RWPE2 (cell line): ENCODE data around the gene ZC3H7B.

Experiments used
- ATAC-seq: fragments of 200-7000 bp; cut with Tn5 transposase; 3 replicates; pipeline ENCODE4 v1.9.1; 2021; ENCODE audit warnings: low read depth
- DNase-seq: peaks from one replicate; pipeline ENCODE4 v3.0.0-alpha.2; 2020; ENCODE audit warnings: low spot score
- H3K27ac ChIP-seq: fragments of 450-650 bp; 2 replicates; pipeline ENCODE4 v1.5.1; 2017; ENCODE audit warnings: mild to moderate bottlenecking; ENCODE audit not compliant: poor library complexity, severe bottlenecking
- H3K27me3 ChIP-seq: fragments of 250-450 bp; sonication (Bioruptor Pico); 2 replicates; pipeline ENCODE4 v1.5.1; 2021; ENCODE audit warnings: mild to moderate bottlenecking, moderate library complexity; ENCODE audit not compliant: insufficient read depth, poor library complexity, severe bottlenecking
- H3K36me3 ChIP-seq: fragments of 250-450 bp; sonication (Bioruptor Pico); 2 replicates; pipeline ENCODE4 v1.5.1; 2020; ENCODE audit warnings: low read depth, mild to moderate bottlenecking, moderate library complexity
- H3K4me1 ChIP-seq: fragments of 250-450 bp; sonication (Bioruptor Pico); 2 replicates; pipeline ENCODE4 v1.5.1; 2021; ENCODE audit warnings: mild to moderate bottlenecking, moderate library complexity; ENCODE audit not compliant: insufficient read depth, poor library complexity, severe bottlenecking
- H3K4me3 ChIP-seq: fragments of 250-450 bp; sonication (Bioruptor Pico); 2 replicates; pipeline ENCODE4 v1.5.1; 2021; ENCODE audit warnings: mild to moderate bottlenecking, moderate library complexity; ENCODE audit not compliant: severe bottlenecking
- H3K9me3 ChIP-seq: fragments of 250-450 bp; sonication (Bioruptor Pico); 2 replicates; pipeline ENCODE4 v1.5.1; 2021; ENCODE audit warnings: mild to moderate bottlenecking, moderate library complexity; ENCODE audit not compliant: severe bottlenecking
- TF ChIP-seq, protein P1 (sequence below): fragments of 450-650 bp; IDR thresholded peaks from one replicate; pipeline ENCODE4 v1.5.1; 2017; ENCODE audit warnings: mild to moderate bottlenecking, moderate library complexity; ENCODE audit not compliant: poor library complexity, severe bottlenecking

ZC3H7B gene, protein sequence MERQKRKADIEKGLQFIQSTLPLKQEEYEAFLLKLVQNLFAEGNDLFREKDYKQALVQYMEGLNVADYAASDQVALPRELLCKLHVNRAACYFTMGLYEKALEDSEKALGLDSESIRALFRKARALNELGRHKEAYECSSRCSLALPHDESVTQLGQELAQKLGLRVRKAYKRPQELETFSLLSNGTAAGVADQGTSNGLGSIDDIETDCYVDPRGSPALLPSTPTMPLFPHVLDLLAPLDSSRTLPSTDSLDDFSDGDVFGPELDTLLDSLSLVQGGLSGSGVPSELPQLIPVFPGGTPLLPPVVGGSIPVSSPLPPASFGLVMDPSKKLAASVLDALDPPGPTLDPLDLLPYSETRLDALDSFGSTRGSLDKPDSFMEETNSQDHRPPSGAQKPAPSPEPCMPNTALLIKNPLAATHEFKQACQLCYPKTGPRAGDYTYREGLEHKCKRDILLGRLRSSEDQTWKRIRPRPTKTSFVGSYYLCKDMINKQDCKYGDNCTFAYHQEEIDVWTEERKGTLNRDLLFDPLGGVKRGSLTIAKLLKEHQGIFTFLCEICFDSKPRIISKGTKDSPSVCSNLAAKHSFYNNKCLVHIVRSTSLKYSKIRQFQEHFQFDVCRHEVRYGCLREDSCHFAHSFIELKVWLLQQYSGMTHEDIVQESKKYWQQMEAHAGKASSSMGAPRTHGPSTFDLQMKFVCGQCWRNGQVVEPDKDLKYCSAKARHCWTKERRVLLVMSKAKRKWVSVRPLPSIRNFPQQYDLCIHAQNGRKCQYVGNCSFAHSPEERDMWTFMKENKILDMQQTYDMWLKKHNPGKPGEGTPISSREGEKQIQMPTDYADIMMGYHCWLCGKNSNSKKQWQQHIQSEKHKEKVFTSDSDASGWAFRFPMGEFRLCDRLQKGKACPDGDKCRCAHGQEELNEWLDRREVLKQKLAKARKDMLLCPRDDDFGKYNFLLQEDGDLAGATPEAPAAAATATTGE

DNA sequence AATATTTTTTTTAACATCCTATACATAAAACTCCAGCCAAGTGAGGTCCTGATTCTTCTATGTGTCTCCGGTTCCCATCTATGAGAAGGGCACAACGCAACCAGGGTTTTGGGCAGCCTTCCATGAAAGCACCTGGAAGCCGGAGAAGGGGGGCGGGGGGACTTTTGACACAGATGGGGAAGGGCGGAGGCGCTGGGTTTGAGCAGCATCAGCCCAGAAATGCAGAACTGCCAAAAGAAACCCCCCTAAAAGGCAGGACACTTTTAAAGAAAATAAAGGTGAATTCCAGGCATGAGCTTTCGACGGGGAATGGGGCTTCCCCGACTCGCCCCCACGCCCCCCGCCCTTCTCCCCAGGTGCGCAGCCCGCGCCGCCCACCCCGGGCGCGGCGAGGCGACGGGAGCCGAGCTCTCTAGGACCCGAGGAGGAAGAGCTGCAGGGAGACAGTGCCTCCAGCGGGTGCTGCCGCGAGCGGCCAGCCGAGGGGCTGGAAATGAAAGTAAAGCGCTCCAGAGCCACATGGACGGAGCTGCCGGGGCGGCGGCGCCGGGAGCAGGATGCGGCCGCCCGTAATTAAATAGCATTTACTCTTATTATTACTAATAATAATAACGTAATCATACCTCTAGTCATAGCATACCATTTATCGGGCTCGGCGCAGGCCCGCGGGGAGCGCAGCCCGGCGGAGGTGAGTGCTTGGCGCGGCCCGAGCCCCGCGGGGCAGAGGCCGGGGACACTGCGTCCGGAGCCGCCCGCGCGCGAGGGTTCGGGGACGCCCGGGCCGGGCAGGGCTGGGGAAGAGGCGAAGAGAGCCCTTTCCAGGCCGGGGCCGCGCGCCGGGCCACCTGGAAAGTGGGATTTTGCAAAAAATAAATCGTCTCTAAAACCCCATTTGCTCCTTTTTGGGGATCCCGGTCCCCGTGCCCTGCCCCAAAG, at the start of gene ZC3H7B:
ZC3H7B (plus strand) TSS at position 441 of the 936 bp plus-strand sequence. CDS start 19,136 bp downstream, outside the sequence.
- Histone ChIP-seq H3K27ac (peak within 1 kb of the TSS; percentile 84), H3K36me3 (peaks cover 7% of the 10 kb centered on the region), H3K4me1 (peaks cover 19% of the 10 kb centered on the region), H3K27me3 (no peaks in the 10 kb centered on the region), H3K4me3 (peak within 1 kb of the TSS; percentile 61), H3K9me3 (no peaks in the 10 kb centered on the region)
- TF ChIP-seq, protein P1, sequence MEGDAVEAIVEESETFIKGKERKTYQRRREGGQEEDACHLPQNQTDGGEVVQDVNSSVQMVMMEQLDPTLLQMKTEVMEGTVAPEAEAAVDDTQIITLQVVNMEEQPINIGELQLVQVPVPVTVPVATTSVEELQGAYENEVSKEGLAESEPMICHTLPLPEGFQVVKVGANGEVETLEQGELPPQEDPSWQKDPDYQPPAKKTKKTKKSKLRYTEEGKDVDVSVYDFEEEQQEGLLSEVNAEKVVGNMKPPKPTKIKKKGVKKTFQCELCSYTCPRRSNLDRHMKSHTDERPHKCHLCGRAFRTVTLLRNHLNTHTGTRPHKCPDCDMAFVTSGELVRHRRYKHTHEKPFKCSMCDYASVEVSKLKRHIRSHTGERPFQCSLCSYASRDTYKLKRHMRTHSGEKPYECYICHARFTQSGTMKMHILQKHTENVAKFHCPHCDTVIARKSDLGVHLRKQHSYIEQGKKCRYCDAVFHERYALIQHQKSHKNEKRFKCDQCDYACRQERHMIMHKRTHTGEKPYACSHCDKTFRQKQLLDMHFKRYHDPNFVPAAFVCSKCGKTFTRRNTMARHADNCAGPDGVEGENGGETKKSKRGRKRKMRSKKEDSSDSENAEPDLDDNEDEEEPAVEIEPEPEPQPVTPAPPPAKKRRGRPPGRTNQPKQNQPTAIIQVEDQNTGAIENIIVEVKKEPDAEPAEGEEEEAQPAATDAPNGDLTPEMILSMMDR, result peak; percentile 73
- ATAC-seq, result peak; percentile 89
- DNase-seq, result peak; percentile 78

DNA sequence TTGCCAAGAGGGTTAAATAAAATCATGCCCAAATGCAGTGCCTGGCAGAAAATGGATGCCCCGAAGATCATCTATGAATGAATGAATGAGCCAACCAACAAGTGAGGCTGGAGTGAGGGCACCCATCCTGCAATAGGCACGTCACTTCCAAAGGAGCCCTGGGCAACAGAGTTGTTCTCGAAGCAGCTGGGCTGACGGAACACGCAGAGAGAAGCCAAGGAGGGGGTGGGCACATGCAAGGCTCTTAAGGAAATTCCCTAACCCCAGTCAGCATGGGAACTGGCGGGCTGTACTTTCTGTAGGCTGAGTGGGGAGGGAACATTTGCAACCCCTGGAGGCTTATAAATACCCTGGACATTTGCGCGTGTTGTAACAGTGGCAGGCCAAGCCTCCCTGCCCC, 49.0 kb upstream of the ZC3H7B start:
- TF ChIP-seq, protein P1, result no peak
- no peak for ATAC-seq
- no peaks in the 10 kb centered on the region for H3K27me3 ChIP-seq

DNA sequence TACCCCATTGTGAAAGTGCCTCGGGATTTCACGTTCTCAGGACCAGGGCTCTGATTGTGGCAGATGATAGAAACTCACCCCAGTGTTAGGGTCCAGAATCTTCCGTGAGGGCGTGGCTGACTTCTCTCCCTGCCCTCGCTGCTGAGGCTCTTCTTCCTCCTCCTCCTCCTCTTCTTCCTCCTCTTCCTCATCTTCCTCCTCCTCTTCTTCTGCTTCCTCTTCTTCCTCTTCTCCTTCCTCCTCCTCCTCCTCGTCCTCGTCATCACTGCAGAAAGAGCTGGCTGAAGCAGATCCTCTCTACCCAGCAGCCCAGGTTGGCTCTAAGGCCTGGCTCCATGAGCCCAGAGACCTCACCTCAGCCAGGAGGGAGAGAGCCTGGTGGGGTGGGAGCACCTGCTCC, 47.1 kb upstream of the ZC3H7B start:
- no peak for DNase-seq
- TF ChIP-seq, protein P1, result no peak
- no peaks in the 10 kb centered on the region for H3K27me3 ChIP-seq
- no peak overlapping the region for H3K4me3 ChIP-seq
- H3K4me1 ChIP-seq, result no peaks in the 10 kb centered on the region
- H3K9me3 ChIP-seq, result no peaks in the 10 kb centered on the region
- ATAC-seq, result no peak
- H3K36me3 ChIP-seq, result peaks cover 99% of the 10 kb centered on the region
- H3K27ac ChIP-seq, result no peak overlapping the region

More for the DNA sequence above, 49.0 kb upstream of the ZC3H7B start:
- no peak overlapping the region for H3K27ac ChIP-seq
- no peak overlapping the region for H3K4me3 ChIP-seq
- H3K9me3 ChIP-seq, result no peaks in the 10 kb centered on the region
- DNase-seq, result no peak
- H3K4me1 ChIP-seq, result no peaks in the 10 kb centered on the region
- peaks cover 99% of the 10 kb centered on the region for H3K36me3 ChIP-seq

DNA sequence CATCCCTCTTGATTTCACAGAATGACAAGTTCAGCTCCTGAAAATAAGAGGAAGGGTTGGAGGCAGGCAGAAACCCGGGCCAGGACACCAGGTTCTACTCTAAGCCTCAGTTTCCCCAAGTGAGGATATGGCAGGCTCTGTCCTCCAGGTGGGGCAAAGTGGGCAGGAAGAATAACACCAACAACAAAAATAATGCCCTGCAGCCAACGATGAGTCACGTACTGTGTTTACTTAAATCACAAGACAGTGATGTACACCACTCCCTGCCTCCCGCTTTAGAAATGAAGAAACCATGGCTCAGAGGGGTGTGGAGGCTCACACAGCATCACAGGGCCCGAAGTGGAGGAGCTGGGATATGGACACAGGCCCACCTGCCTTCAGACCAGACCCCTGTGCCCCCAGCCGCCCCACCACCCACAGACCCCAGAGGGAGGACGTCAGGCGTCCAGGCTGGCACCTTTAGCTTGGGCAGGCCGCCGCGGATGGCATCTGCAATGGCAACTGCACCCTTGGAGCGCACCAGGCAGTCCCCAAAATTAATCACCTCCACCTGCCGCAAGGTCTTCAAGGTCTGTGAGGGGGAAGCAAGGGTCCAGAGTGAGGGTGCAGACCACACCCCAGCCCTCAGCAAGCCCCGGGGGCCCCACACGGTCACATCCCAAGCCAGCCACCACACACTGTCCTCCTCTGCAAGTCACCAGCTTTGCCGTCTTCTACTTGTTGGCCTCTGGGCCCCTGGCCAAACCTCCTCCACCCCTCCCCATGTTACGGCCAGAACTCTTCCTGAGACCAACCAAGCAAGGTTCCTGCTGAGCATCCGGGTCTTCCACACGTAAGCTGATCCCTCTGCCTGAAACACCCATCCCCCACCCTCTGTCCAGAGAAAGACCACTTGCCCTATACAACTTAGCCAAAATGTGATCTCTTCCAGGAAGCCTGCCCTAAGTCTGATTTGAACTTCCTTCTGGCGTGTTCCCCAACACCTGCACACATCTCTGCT, 44.8 kb upstream of the ZC3H7B start:
- H3K36me3 ChIP-seq, result peaks cover 97% of the 10 kb centered on the region
- no peak overlapping the region for H3K4me3 ChIP-seq
- no peaks in the 10 kb centered on the region for H3K9me3 ChIP-seq
- no peak overlapping the region for H3K27ac ChIP-seq
- TF ChIP-seq, protein P1, result peak; percentile 5
- H3K27me3 ChIP-seq, result no peaks in the 10 kb centered on the region
- ATAC-seq (peak; percentile 85), DNase-seq (no peak)
- no peaks in the 10 kb centered on the region for H3K4me1 ChIP-seq
